CD4-positive, alpha-beta T cell treated with Interleukin-4 for 4 hours (primary cell): ENCODE data around the gene LRRC72.
"Not testable (repeated sequence)": the region's sequence is repeated elsewhere in the genome, so short reads cannot be mapped to it uniquely, and the experiment has no call there.

Source experiments
- DNase-seq: peaks from one replicate; pipeline ENCODE4 v3.0.0-alpha.2; 2020

The LRRC72 gene

DNA sequence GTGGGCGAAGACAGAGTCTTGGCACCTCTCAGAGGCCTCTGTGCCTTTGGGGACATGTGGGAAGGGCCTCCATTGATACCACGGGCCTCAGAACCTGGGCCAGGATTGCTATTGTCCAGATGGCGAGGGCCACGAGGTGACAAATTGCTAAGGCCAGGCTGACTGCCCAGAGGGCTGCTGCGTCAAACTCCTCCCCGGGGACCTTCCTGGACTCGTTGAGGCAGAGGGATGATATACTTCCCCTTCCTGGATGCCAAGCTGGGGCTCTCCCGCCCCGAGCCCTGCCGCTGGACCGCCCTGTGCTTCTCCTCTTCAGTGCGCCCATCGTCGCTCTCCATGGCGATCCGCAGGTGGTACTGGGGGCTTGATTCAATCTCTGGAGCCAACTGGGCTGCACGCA lies 58.9 kb downstream of the LRRC72 start:
- no peak for DNase-seq

DNA sequence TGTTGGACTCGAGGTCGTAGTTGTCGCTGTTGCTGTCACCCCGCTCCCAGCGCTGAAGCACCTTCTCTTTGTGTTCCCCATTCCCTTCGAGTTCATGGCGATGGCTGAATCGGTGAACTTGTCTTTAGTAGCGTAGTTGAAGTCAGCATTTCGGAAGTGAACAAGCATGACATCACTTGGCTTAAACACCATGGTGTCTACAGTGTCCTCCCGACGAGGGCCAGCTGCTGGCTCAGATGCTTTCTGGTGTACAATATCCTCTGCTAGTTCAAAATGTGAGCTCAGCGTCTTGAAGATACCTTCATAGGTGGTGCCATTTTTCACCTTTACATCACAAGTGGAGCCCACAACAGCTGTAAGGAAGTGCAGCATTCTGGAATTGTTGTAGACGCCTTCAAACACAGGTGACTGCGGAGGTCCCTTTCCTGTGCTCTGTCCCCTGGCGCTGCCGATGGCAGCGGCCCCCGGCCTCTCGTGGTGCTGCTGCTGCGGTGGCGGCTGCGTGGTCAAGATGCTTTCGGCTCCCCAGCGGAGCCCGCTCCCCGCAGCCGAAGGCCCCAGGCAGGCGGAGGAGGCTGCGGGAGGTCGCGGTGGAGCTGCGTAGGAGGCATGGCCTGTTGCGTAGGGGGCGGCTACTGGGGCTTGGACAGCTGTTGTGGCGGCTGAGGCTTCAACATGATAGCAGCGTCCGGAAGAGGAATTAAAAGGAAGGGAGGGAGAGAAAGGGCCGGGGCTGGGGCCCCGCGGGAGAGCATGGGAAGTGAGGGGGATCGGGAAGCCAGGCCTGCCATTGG lies 59.7 kb downstream of the LRRC72 start:
- no peak for DNase-seq

DNA sequence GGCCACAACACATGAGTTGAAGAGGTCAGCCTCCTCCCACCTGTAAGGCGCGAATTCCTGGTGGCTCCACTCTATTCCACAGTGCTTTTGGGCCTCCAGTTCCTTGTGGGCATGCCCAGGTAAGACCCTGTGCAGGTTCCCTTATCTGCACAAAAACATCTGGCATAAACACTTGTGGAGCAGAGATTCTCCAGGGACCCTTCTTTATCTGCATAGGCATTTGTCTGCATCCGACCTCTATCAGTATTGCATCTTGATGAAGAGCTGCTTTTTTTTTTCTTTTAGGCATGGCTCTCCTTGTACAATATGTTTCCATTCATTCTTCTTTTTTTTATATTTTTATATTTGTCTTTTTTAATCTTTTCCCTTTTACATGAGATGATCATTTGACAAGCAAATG lies 60.5 kb downstream of the LRRC72 start:
- no peak for DNase-seq

DNA sequence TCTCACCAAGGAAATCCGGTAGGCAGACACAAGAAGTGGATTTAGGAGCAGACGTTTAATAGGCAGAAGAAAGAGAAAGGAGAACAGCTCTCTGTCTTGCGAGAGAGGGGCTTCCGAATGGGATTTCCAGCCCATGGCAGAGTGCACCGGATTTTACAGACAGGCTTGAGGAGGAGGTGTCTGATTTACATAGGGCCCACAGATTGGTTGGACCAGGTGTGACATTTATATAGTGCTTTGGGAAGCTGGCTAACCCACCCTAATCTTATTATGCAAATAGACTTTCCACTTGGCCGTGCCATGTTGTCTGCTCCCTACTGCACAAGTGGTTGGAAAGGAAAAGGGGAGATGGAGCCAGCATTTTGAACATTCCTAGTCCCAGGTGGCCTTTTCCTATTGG lies 61.2 kb downstream of the LRRC72 start:
- no peak for DNase-seq

DNA sequence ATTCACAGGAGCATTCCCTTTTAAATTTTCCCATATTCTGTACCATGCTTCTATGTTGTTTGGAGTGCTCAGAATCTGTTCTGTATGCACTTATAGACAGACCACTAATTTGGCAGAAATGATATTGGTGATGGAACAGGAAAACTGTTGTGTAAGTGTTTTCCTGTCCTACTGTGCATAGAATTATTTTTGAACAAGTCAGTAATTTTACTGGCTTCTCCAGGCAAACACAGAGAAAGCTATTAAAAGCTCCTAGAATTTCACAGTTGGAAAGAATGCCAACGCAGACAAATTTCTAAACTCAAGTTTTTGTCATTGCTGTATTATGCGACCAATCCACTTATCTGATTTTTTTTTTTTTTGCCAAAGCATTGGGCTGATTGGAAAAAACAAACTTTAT lies 63.3 kb downstream of the LRRC72 start:
- DNase-seq, result no peak

DNA sequence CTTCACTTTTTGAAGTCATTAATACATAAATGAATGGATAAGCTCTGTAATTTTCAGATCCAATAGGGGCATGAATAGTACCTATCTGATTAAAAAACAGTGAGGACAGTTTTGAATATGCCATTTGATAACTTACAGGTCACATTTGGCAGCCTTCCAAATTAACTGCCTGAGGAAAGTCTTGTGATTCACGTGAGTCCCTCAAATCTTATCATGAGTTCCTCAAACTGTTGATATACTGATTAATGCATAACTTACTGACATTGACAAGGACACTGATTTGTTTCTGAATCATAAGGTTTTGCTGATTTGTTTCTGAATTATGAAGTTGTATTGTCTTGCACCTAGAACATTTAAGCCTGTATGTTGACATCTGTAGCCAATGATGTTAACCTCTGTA lies 63.8 kb downstream of the LRRC72 start:
- DNase-seq, result no peak

DNA sequence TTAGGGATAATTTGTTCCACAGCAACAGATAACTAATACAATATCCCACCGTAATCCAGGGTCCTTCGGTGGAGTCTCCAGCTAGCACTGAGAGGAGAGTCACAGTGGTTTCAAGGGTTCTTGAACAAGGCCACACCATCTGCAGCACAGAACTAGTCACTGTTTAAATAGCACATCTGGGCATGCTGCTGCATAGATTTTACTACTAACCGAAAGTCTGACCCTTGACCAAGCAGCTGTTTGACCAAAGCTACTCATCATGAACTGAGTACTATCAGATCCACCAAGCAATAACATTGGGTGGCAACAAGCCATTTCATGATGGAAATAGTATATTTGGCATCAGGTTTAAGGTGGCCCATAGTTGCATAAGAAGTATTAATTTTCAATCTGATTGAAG lies 65.8 kb downstream of the LRRC72 start:
- no peak for DNase-seq

DNA sequence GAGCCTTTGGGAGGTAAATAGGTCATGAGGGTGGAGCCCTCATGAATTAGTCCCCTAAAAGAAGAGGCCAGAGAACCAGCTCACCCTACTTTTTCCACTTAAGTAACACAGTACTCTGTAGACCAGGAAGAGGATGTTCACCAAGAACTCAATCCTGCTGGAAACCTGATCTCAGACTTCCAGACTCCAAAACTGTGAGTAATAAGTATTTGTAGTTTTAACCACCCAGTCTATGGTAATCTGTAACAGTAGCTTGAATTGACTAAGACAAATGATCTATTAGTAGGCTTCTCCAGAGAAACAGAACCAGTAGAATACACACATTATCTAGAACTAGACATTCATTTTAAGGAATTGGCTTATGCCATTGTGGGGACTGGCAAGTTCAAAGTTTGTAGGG lies 67.4 kb downstream of the LRRC72 start:
- DNase-seq, result no peak

DNA sequence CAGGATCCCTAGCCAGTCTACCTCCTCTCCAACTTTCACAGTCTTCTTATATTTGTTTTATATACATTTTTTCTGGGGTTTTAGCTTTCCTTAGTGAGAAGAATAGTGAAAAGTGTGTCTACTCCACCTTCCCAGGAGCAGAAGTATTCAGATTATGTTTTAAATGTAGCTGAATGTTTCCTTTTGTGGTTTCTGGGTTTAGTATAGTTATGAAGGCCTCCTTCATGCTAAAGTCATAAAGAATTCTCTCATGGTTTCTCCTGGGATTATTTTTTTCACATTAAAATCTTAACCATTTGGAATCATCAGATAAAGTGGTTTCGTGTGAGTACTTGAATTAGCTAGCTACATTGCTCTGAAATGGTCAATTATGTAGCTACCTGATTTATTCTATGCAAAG lies 68.1 kb downstream of the LRRC72 start:
- no peak for DNase-seq

DNA sequence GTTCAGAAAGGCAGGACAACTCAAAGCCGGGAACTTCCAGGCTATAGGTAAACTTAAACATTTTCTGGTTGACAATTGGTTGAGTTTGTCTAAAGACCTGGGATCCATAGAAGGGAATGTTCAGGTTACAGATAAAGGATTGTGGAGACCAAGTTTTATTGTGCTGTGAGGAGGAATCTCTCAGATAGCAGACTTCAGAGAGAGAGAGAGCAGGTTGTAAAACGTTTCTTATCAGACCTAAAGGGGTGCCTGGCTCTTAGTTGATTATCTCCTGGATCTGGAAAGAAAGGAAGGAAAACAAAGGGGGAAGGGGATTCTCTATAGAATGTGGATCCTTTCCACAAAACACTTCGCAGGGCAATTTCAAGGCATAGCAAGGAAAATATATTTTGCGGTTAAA lies 69.0 kb downstream of the LRRC72 start:
- DNase-seq, result not testable (repeated sequence)

DNA sequence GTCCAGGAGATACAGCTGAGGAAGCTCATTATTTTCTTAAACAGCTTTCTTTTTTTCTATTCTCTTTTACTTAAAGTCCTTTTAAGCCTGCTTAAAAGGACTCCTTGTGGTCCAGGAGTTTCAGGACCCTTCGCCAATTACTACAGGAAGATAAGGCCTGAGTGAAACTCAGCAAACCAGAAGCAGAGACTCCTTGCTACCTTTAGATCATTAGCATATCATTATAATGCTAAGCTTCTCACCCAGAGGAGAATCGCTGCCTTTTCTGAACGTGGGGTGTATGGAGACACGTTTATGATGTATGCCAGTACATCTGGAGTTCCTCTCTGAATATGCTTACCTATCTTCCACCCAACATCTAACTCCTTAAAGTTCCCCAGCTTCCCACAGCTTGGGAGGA lies 71.4 kb downstream of the LRRC72 start:
- no peak for DNase-seq

DNA sequence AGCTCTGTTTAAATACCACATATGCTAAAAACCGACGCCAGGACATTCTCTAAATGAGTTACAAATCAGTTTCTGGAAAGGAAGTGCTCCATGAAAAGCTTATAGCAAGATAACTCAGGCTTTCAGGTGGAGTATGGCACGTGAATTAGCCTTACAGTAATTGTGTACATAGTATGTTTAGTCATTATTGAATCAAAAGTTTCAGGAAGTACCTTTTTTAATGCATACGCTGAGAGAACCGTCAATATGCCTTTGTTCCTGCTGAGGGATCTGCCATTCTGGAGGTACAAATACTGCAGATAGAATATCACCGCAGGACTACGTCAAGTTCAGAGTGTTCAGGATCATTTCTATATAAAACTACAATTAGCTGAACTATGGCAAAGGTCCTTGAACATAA lies 73.2 kb downstream of the LRRC72 start:
- DNase-seq, result no peak

DNA sequence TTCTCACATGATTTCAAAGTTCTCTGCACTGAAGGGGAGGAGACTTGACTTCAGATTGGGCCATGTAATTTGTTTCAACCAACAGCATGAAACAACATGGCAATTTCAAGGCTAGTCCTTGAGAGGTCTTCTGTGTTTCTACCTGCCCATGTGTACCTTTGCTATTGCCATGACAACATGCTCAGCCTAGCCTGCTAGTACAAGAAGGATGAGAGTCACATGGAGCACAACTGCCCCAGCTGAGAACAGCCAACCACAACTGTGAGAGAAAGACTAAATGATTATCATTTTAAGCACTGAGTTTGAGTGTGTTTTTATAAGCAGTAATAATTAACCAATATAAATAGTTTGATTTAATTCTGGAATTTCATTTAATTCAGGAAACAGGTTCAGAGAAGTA lies 77.0 kb downstream of the LRRC72 start:
- DNase-seq, result no peak

DNA sequence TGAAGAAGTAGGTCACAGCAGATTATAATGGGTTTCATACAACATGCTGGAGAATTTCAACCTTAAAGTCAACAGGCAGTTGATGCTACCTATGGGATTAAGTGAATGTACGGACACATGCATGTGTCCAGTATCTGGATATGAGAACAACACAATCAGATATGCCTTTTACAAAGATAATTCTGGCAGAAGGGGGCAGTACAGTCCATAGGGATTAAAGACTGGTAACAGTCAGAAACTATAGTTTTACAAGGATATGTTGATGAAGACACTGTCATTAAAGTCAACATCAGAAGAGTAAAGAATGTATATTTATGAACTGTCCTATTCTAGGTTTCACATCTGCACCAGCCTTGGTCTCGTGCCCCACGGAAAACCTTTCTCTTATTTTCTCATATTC lies 77.4 kb downstream of the LRRC72 start:
- no peak for DNase-seq

DNA sequence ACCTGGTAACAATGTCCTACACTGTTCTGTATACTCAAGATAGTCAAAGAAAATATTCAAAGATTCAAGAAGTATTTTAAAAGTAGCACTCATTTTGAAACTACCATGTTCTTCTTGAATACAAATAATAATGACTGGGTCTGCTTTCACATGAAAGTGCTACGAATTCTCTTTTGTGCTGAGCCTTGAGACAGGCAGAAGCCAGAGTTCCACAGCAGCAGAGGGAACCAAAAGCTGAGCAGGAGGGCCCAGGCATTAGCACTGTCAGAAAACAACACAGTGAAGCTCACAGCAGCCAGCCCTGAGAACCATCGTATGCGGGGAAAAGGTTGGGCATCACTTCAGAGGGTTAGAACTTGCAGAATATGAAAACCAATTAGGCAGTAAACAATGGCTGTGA lies 80.1 kb downstream of the LRRC72 start:
- DNase-seq, result no peak

DNA sequence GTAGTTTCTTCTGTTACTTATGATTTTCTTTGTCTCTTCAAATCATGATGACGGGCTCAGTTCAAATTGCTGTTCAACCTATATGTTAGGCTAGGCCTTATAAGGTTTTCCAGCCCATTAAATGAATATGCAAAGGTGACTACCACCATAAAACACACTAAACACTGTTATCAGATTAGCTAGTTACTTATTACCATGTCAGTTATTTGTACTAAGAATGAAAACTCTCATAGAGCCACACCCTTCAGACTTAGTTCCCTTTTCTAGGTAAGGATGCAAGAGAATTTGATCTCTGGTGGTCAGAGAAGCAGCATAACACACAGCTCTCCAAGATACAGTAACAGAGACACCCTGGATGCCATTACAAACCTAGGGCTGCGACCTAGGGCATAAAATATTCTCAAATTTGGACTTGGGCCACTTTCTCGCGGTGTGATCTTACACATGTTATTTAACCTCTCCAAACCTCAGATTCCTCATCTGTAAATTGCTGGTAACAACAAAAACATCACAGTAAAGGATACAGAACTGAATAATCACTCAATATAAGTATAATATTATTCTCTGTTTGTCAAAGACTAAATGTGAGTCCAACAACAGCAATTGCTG lies 83.3 kb downstream of the LRRC72 start:
- DNase-seq, result no peak

DNA sequence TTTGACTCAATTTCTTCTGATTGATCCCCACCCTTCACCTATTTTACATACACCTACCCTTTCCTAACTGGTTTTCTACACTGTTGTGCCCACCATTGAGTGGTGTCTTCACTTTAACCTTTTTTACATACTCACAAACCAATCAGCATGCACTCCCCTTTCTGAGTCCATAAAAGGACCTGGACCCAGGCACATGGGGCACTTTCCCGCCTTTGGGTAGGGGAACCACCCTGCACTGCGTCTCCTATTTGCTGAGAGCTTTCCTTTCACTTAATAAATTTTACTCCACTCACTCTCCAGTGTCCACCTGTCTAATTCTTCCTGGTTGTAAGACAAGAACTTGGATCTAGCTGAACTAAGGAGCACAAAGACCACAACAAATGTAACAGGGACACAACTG lies 85.1 kb downstream of the LRRC72 start:
- DNase-seq, result no peak

DNA sequence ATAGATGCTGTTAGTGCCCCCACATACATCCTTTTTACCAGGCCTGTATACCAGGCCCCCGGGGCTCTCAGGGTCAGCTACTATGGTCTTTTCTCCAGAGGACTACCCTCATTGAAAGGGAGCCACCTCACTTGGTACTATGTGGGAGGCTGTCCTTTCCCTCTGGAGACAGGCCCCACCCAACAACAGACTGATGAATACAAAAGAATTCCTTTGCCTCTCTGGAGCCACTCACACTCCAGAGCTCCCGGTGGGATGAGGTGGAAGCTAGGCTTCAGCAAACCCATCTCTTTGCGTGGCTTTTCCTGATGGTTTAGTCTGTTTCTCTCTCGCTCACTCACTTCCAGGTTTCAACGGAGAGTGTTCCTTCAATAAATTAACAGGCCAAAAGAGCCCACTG lies 88.6 kb downstream of the LRRC72 start:
- DNase-seq, result no peak

DNA sequence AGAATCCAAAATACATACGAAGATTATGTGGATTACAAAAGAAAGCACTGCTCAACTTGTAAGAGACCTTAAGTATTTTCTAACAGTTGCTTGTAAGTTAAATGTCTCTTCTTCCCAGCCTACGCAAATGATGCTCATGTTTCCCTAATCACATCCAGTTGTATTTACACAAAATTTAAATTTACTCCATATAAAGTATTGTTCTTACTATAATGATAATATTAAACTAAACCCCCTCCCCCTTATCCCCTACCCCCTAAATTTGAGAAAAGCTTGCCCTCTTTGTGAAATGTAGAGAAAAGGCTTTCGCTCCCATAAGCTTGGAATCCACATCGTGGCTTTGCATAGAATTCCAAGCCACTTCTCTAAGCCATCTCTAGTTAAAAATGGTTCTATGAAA lies 89.5 kb downstream of the LRRC72 start:
- DNase-seq, result no peak

DNA sequence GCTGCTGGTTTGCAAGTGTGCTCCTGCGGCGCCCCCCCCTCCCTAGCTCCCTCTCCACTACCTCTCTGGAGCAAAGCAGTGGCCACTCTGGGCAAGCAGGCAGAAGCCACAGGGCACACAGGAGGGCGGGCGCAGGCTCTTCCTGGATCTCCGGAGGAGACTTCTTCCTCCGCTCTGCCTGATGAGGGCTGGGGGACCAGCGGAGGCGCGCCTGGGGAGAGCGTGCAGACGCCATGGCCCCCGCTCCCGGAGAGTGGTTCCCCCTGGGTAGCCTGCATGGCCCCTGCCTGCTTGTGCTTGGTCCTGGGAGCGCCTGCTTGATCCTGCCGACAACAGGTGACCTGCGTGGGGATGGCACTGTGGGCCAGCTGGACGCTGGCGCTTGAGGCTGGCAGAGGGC lies 89.9 kb downstream of the LRRC72 start:
- DNase-seq, result no peak

DNA sequence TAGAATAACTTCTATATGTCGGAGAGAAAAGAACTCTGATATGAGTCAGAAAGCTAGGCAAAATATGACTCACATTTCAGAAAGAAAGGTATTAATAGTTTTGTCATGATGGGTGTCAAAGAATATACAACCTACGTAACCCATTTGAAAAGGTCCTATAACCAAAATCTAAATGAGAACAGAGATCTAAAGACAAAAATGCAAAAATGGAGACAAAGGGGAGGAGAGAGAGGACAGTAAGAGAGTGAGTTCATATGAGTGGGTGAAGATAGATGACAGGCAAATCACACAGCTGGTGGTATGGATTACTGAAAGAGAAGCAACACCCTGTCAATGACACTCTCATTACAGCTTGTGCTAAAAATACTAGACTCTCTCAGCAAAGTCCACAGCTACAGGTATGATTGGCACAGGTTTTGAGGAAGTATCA lies 93.4 kb downstream of the LRRC72 start:
- no peak for DNase-seq

DNA sequence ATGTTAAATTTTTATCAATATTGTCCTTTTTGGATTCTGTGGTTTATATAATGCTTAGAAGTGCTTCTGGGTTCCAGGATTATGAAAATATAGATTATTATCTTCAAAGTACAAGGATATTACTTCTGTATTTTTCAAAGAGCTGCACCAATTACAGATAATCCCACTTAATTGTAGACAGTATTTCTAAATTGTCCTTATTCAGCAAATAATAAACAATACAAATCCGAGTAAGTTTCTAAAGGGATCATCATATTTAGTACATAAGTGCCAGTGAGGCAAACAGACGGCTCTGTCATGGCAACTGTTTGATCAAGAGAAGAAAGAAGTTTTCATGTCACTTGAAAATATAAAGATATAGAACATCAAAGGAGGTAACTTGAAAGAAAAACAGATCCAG lies 99.8 kb downstream of the LRRC72 start:
- no peak for DNase-seq

DNA sequence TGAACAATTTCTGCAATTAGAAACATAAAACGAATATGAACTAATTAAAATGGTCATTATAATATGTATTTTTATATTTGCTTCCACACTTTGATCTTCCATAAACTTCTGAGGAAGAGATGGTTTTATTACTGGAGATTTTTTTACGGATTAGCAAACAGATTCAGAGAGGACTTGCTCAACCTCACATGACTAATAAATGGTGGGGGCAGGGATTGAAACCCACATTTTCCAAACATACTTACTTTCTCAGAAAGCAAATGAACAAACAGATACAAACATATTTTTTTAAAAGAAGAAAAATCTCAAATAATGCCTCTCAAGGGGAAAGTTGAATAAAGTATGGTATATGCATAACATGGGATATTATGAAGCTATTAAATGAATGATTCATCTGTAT lies 100.6 kb downstream of the LRRC72 start:
- no peak for DNase-seq

DNA sequence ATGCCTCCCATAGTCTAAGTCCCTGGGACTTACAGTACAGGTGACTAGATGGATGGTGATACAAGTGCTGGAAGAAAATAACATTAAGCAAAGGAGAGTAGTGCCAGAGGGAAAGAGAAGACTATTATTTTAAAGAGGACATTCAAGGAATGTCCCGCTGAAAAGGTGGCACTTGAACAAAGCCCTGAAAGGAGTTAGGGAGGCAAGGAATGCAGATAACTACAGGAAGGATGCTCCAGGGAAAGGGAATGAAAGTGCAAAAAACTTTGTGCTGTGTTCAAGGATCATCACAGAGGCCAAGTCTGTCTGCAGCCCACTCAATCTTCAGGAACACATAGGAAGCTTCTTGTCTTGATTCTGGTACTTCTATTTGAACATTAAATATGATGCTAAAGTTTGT lies 104.0 kb downstream of the LRRC72 start:
- DNase-seq, result no peak
